ENCODE data around the gene DUSP2.

DUSP2 gene

DNA sequence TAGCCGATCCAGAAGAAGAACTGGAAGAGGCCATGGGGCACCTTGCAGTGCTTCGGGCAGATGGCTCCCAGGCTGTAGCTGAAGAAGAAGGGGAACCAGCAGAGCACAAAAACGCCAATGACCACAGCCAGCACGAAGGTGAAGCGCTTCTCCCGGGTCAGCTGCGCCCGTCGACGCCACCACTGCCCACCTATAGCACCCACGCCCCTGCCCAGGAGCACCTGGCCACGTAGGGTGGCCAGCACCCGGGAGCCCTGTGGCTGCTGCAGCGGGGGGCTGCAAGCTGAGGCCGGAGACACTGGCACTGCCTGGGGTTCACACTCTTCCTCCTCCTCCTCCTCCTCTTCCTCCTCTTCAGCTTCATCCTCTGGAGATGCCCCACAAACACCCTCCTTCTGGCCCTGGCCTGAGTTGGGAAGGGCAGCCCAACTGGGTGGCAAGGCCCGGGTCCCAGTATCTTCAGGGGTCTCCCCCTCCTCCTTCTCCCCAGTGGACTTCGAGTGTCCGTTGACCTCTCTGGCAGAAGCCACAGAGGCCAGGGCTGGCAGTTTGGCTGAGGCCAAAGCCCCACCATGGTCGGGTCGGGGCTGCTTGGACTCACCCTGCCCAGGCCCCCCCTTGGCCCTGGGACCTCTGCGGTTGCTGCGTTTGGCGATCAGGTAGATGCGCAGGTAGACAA lies 30.2 kb downstream of the DUSP2 start:
- H3K4me3 ChIP-seq (ENCODE audit: low read depth, low read length), result no peak overlapping the region
- no peak for DNase-seq (ENCODE audit: low read depth)
- TF ChIP-seq POLR2A (IDR thresholded peaks at IDR 0.05; ENCODE audit: extremely low read depth, insufficient read length), result no peak
- TF ChIP-seq, protein P1, sequence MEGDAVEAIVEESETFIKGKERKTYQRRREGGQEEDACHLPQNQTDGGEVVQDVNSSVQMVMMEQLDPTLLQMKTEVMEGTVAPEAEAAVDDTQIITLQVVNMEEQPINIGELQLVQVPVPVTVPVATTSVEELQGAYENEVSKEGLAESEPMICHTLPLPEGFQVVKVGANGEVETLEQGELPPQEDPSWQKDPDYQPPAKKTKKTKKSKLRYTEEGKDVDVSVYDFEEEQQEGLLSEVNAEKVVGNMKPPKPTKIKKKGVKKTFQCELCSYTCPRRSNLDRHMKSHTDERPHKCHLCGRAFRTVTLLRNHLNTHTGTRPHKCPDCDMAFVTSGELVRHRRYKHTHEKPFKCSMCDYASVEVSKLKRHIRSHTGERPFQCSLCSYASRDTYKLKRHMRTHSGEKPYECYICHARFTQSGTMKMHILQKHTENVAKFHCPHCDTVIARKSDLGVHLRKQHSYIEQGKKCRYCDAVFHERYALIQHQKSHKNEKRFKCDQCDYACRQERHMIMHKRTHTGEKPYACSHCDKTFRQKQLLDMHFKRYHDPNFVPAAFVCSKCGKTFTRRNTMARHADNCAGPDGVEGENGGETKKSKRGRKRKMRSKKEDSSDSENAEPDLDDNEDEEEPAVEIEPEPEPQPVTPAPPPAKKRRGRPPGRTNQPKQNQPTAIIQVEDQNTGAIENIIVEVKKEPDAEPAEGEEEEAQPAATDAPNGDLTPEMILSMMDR (IDR thresholded peaks at IDR 0.05; ENCODE audit: low read depth, low read length), result no peak
- TF ChIP-seq, protein P2, sequence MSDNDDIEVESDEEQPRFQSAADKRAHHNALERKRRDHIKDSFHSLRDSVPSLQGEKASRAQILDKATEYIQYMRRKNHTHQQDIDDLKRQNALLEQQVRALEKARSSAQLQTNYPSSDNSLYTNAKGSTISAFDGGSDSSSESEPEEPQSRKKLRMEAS (IDR thresholded peaks at IDR 0.05; ENCODE audit: low read depth, low read length), result no peak
- TF ChIP-seq MYC (IDR thresholded peaks at IDR 0.05; ENCODE audit: low read depth, low read length), result no peak

DNA sequence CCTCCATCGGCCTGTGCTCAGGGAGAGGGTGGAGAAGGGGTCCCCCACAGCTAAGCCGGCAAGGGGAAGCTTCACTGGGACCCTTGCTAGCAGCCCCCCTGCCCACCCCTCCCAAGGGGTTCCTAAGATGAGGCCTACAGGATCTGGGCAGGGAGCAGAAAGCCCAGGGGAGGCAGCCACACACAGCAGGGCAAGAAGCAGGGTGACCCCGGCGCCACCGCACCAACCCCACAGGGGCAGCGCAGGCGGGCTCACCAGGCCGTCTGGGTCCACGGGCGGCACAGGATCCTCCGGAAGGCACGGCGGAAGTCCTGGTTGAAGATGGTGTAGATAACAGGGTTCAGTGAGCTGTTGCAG lies 30.7 kb downstream of the DUSP2 start:
- peak; percentile 30 for DNase-seq (ENCODE audit: low read depth)
- TF ChIP-seq MYC (IDR thresholded peaks at IDR 0.05; ENCODE audit: low read depth, low read length) (no peak), POLR2A (IDR thresholded peaks at IDR 0.05; ENCODE audit: extremely low read depth, insufficient read length) (no peak)
- TF ChIP-seq, protein P1 (IDR thresholded peaks at IDR 0.05; ENCODE audit: low read depth, low read length), result no peak
- TF ChIP-seq, protein P2 (IDR thresholded peaks at IDR 0.05; ENCODE audit: low read depth, low read length), result no peak

DNA sequence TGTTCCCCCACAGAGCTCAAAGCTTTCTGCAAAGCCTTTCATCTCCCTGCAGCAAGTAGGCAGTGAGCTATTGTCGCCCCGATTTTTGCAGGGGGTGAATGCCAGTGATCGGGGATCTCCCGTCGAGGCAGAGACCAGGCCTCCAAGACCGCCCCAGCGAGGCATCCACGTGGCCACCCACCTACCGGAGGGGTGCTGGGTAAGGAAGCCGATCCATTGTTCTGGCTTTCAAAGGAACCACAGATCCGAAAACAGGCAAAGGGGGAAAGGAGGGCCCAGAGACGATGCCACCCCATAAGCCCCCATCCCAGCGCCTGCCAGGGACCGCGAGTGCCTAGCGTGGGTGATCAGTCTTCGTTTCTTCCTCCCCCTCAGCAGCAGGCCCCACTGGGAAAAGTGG lies 31.3 kb downstream of the DUSP2 start:
- TF ChIP-seq MYC (IDR thresholded peaks at IDR 0.05; ENCODE audit: low read depth, low read length), result no peak
- TF ChIP-seq, protein P1 (IDR thresholded peaks at IDR 0.05; ENCODE audit: low read depth, low read length), result no peak
- no peak for TF ChIP-seq POLR2A (IDR thresholded peaks at IDR 0.05; ENCODE audit: extremely low read depth, insufficient read length)
- TF ChIP-seq, protein P2 (IDR thresholded peaks at IDR 0.05; ENCODE audit: low read depth, low read length), result no peak
- DNase-seq (ENCODE audit: low read depth), result no peak
- H3K4me3 ChIP-seq (ENCODE audit: low read depth, low read length), result no peak overlapping the region

More for the DNA sequence above, 30.7 kb downstream of the DUSP2 start:
- H3K4me3 ChIP-seq (ENCODE audit: low read depth, low read length), result no peak overlapping the region

DNA sequence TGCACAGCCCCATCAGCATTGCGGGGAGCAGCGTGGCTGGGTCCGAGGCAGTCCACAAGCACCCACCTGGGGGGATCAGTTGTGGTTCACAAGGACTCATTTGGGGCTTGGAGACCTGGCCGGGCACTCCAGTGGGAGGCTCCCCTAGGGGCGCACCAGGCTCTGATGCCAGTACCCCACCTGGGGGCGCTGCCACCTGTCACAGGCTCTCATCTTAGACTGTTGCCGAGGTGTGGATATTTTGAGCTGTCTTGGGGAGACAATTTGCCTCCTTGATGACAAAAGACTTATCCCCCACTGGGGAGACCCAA lies 31.9 kb downstream of the DUSP2 start:
- H3K4me3 ChIP-seq (ENCODE audit: low read depth, low read length), result no peak overlapping the region
- peak; percentile 42 for DNase-seq (ENCODE audit: low read depth)
- TF ChIP-seq, protein P2 (IDR thresholded peaks at IDR 0.05; ENCODE audit: low read depth, low read length), result no peak
- no peak for TF ChIP-seq MYC (IDR thresholded peaks at IDR 0.05; ENCODE audit: low read depth, low read length)
- no peak for TF ChIP-seq POLR2A (IDR thresholded peaks at IDR 0.05; ENCODE audit: extremely low read depth, insufficient read length)
- TF ChIP-seq, protein P1 (IDR thresholded peaks at IDR 0.05; ENCODE audit: low read depth, low read length), result peak; percentile 61

DNA sequence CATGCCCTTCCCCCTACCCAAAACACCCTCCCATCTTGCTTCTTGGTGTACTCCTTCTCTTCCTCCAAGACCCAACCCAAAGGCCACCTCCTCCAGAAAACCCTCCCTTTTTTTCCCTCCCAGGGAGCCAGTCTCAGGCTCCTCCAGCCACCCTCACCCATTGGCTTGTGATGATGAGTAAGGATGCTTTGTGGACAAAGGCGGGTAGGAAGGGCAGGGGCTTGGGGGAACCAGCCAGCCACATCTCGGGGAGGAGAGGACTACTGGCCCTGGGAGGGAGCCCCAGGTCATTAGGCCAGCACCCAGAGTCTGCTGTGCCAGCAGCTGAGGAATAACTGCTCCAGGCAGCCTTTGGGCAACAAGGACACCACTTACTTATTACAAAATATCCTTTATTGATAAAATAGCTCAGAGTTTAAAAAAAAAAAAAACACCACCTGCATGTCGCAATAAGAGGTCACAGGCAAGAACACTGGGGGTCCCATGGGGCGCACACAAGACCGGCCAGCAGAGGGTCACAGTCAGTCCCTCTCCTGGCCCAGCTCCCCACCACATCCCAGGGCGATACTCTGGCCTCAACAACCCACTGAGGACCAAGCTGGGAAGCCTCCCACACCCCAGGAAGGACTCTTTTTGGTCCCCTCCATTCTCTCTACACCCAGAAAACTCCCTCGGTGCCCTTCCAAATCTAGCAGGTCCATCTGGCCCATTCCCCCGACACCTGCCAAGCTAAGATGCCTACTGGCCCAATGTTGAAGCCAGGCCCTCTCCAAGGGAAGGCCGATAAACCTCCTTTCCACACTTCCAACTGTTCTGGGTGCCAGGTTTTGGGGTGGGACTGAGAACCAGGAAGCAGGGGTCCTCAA lies 32.5 kb downstream of the DUSP2 start:
- TF ChIP-seq, protein P1 (IDR thresholded peaks at IDR 0.05; ENCODE audit: low read depth, low read length), result no peak
- TF ChIP-seq MYC (IDR thresholded peaks at IDR 0.05; ENCODE audit: low read depth, low read length) (no peak), POLR2A (IDR thresholded peaks at IDR 0.05; ENCODE audit: extremely low read depth, insufficient read length) (no peak)
- TF ChIP-seq, protein P2 (IDR thresholded peaks at IDR 0.05; ENCODE audit: low read depth, low read length), result no peak
- H3K4me3 ChIP-seq (ENCODE audit: low read depth, low read length), result no peak overlapping the region

More for the DNA sequence above, 32.5 kb downstream of the DUSP2 start:
- DNase-seq (ENCODE audit: low read depth), result no peak
